Endothelial cell of umbilical vein (primary cell): ENCODE data around the gene HSD17B11. TPM values are rescaled to one million over a fixed set of nuclear protein-coding genes. Genes with fewer than 3 reads are reported as not detected.

Source experiments
- BruUV-seq: library from RNA; stranded (reverse); fragments of 400-500 nt; replicated peaks from 2 replicates; lab custom pipeline; 2021; lab: Mats Ljungman, UMichigan
- CTCF ChIA-PET: fragments of 300-600, 350-600 bp; sonication (Branson Sonifier 250); formaldehyde crosslinking; loops from one replicate; lab custom pipeline; 2021; ENCODE audit warnings: antibody characterized with exemption, inconsistent platforms; lab: Charles Lee
- POLR2A ChIA-PET: fragments of 300-600, 350-600 bp; sonication (Branson Sonifier 250); formaldehyde crosslinking; loops from one replicate; lab custom pipeline; 2021; ENCODE audit warnings: antibody characterized with exemption, inconsistent platforms; lab: Charles Lee
- DNase-seq: peaks from one replicate; pipeline ENCODE4 v3.0.0-alpha.2; 2011; ENCODE audit warnings: low read depth, low spot score
- FAIRE-seq: peaks from 2 replicates; lab custom pipeline; 2011; peaks lifted over from hg19 to GRCh38; lab: Jason Lieb, UNC
- H2AFZ ChIP-seq: 2 replicates; pipeline ENCODE4 v1.6.0; 2012; ENCODE audit warnings: low read depth, low read length, control low read depth, inconsistent platforms
- H3K27ac ChIP-seq: 2 replicates; pipeline ENCODE4 v1.5.1; 2011; ENCODE audit warnings: low read depth, mild to moderate bottlenecking, control low read depth, low read length, moderate library complexity; ENCODE audit not compliant: insufficient read depth
- H3K27me3 ChIP-seq, 2 experiments: 2 replicates each; pipeline versions ENCODE4 v1.6.0 to v1.6.1; 2011; ENCODE audit warnings: low read length in 2 of 2, mixed read lengths in 1 of 2; ENCODE audit not compliant: control insufficient read depth in 2 of 2, insufficient read depth in 2 of 2
- H3K36me3 ChIP-seq, 2 experiments: 2 replicates in 1 of 2; 3 replicates in 1 of 2; pipeline ENCODE4 v1.5.1; 2011; ENCODE audit warnings: low read length in 2 of 2, mild to moderate bottlenecking in 1 of 2, moderate library complexity in 1 of 2; ENCODE audit not compliant: control insufficient read depth in 2 of 2, insufficient read depth in 2 of 2; ENCODE audit errors: extremely low read depth in 1 of 2
- H3K4me1 ChIP-seq: 3 replicates; pipeline ENCODE4 v1.5.1; 2011; ENCODE audit warnings: mild to moderate bottlenecking, low read length; ENCODE audit not compliant: control insufficient read depth, insufficient read depth; ENCODE audit errors: extremely low read depth
- H3K4me2 ChIP-seq: 2 replicates; pipeline ENCODE4 v1.6.1; 2011; ENCODE audit warnings: low read length, control low read depth, mixed read lengths; ENCODE audit not compliant: insufficient read depth
- H3K4me3 ChIP-seq, 3 experiments: fragments of 200-600 bp in 1 of 3; sonication (generic), shearing (Covaris generic) in 1 of 3; replicated peaks in 1 of 3; 2 replicates each; pipeline ENCODE4 v1.5.1; 2011 to 2016; ENCODE audit warnings: control low read depth in 3 of 3, low read length in 3 of 3, mild to moderate bottlenecking in 2 of 3, inconsistent platforms in 1 of 3, low read depth in 1 of 3, moderate library complexity in 1 of 3; ENCODE audit not compliant: insufficient read depth in 1 of 3
- H3K79me2 ChIP-seq: 2 replicates; pipeline ENCODE4 v1.6.0; 2012; ENCODE audit warnings: low read length, inconsistent platforms; ENCODE audit not compliant: control insufficient read depth, insufficient read depth
- H3K9ac ChIP-seq: replicated peaks from 2 replicates; pipeline ENCODE3; 2011; ENCODE audit warnings: low read length, control low read depth; ENCODE audit not compliant: insufficient read depth; ENCODE audit errors: extremely low read depth
- H3K9me1 ChIP-seq: replicated peaks from 3 replicates; pipeline ENCODE4 v1.6.0; 2011; ENCODE audit warnings: mild to moderate bottlenecking, low read length; ENCODE audit not compliant: control insufficient read depth, insufficient read depth; ENCODE audit errors: extremely low read depth
- H3K9me3 ChIP-seq: replicated peaks from 2 replicates; pipeline ENCODE4 v1.5.1; 2012; ENCODE audit warnings: low read length, inconsistent platforms; ENCODE audit not compliant: control insufficient read depth, insufficient read depth
- H4K20me1 ChIP-seq: replicated peaks from 2 replicates; pipeline ENCODE3; 2011; ENCODE audit warnings: mild to moderate bottlenecking, low read length; ENCODE audit not compliant: control insufficient read depth, insufficient read depth; ENCODE audit errors: extremely low read depth
- EZH2 ChIP-seq: IDR thresholded peaks from 2 replicates; pipeline ENCODE4 v1.6.1; 2012; ENCODE audit warnings: borderline replicate concordance, low read depth, mild to moderate bottlenecking, moderate library complexity, low read length, inconsistent platforms; ENCODE audit not compliant: severe bottlenecking
- FOS ChIP-seq: IDR thresholded peaks from 2 replicates; pipeline ENCODE4 v1.6.1; 2011; ENCODE audit warnings: mild to moderate bottlenecking, low read length, moderate library complexity, borderline replicate concordance; ENCODE audit not compliant: insufficient read depth
- GATA2 ChIP-seq: IDR thresholded peaks from 2 replicates; pipeline ENCODE4 v1.7.0; 2011; ENCODE audit warnings: low read depth, mild to moderate bottlenecking, moderate library complexity, mixed read lengths, low read length; ENCODE audit not compliant: insufficient read length, insufficient read depth
- JUN ChIP-seq: IDR thresholded peaks from 2 replicates; pipeline ENCODE4 v1.6.1; 2011; ENCODE audit warnings: borderline replicate concordance, low read depth; ENCODE audit not compliant: insufficient read length, insufficient read depth
- MAX ChIP-seq: IDR thresholded peaks from 2 replicates; pipeline ENCODE4 v1.6.1; 2011; ENCODE audit not compliant: insufficient read depth, insufficient read length
- MYC ChIP-seq: IDR thresholded peaks from one replicate; pipeline ENCODE4 v1.6.1; 2011; ENCODE audit warnings: mild to moderate bottlenecking, low read depth, low read length
- POLR2A ChIP-seq: IDR thresholded peaks from 2 replicates; pipeline ENCODE4 v1.6.1; 2012; ENCODE audit warnings: low read depth, mild to moderate bottlenecking, control low read depth, low read length
- POLR2AphosphoS5 ChIP-seq: IDR thresholded peaks from 2 replicates; pipeline ENCODE4 v1.6.1; 2012; ENCODE audit warnings: low read depth, mild to moderate bottlenecking, control low read depth, low read length, moderate library complexity; ENCODE audit not compliant: insufficient read depth
- dilution Hi-C: fragments of 300-500 bp; cut with MboI; formaldehyde crosslinking; loops from one replicate; pipeline ENCODE4 v1.15.0; 2019; ENCODE audit warnings: low sequenced_read_pairs; ENCODE audit not compliant: extremely low pct_ligation_motif_present
- intact Hi-C: fragments of 100-400 bp; cut with micrococcal nuclease; formaldehyde crosslinking; loops from one replicate; pipeline ENCODE4 v1.10.0; 2022
- polyA plus RNA-seq, 4 experiments: library from polyadenylated mRNA; depleted of rRNA in 3 of 4; stranded (reverse) in 3 of 4; unstranded in 1 of 4; fragments of >200 nt; gene quantifications; 2 replicates each; pipeline versions ENCODE4 v1.2.1 to v1.2.3, GENCODE V29; 2011 to 2012; ENCODE audit warnings: missing spikeins in 1 of 4
- total RNA-seq: library from RNA; stranded (reverse); gene quantifications from 2 replicates; pipeline ENCODE4 v1.2.3, GENCODE V29; 2021
- TF ChIP-seq, protein P1 (sequence below), 2 donors: IDR thresholded peaks; 1 replicate in 1 of 2; 2 replicates in 1 of 2; pipeline ENCODE4 v1.5.1; 2011; ENCODE audit warnings: low read length in 2 of 2, mild to moderate bottlenecking in 2 of 2, moderate library complexity in 2 of 2, control low read depth in 1 of 2, inconsistent platforms in 1 of 2, low read depth in 1 of 2; ENCODE audit not compliant: insufficient read depth in 1 of 2; ENCODE audit errors: extremely low read depth in 1 of 2

Gene HSD17B11
- total and polyA plus RNA-seq, 2 donors (not counting 3 experiments of a cell fraction or from before 2014, with no cell fraction given): 10.7 to 21.1 TPM

DNA sequence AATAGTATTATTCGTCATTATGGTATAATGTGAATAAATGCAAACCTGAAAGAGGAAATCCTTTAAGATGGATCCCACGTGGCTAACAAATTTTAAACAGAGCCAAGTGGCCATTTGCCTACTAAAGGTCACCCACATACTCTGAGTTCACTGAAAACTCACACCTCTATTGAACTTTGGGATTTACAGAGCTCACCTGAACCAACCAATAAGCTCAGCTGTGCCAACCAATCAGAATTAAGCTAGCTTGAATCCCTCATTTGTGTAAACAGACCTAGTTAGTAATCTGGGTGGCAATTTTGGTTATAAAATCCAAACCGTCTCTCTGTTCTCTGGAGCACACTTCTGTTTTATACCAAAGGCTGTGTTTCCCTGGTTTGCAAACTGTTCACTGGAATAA is 26.0 kb upstream of the HSD17B11 start:
- ChIA-PET CTCF (interaction anchor here (1.1 to 1.7 kb wide), 2 partner anchors 13 to 35 kb away, joined by 3 to 7 read pairs; no protein-coding TSS in a partner anchor), POLR2A (no interaction called here)
- Histone ChIP-seq H3K36me3 (no peaks in the 10 kb centered on the region), H3K4me3 (no peak overlapping the region), H4K20me1 (no peaks in the 10 kb centered on the region), H3K27me3 (peaks cover 0 to 2% of the 10 kb centered on the region in 2 experiments), H3K9me1 (no peaks in the 10 kb centered on the region), H3K4me2 (no peak overlapping the region), H3K9ac (no peak overlapping the region), H3K9me3 (no peaks in the 10 kb centered on the region), H3K79me2 (no peaks in the 10 kb centered on the region), H3K4me1 (peaks cover 6% of the 10 kb centered on the region), H2AFZ (no peak overlapping the region), H3K27ac (no peak overlapping the region)
- dilution Hi-C loops (no loop called here), intact Hi-C loops (no loop called here)
- no TSS peak for BruUV-seq
- FAIRE-seq (no peak), DNase-seq (no peak)
- TF ChIP-seq POLR2AphosphoS5 (no peak), MYC (no peak), EZH2 (no peak), POLR2A (no peak), GATA2 (no peak), JUN (no peak), MAX (no peak), FOS (no peak)
- TF ChIP-seq, protein P1, sequence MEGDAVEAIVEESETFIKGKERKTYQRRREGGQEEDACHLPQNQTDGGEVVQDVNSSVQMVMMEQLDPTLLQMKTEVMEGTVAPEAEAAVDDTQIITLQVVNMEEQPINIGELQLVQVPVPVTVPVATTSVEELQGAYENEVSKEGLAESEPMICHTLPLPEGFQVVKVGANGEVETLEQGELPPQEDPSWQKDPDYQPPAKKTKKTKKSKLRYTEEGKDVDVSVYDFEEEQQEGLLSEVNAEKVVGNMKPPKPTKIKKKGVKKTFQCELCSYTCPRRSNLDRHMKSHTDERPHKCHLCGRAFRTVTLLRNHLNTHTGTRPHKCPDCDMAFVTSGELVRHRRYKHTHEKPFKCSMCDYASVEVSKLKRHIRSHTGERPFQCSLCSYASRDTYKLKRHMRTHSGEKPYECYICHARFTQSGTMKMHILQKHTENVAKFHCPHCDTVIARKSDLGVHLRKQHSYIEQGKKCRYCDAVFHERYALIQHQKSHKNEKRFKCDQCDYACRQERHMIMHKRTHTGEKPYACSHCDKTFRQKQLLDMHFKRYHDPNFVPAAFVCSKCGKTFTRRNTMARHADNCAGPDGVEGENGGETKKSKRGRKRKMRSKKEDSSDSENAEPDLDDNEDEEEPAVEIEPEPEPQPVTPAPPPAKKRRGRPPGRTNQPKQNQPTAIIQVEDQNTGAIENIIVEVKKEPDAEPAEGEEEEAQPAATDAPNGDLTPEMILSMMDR (IDR thresholded peaks at IDR 0.05; ENCODE audit: extremely low read depth in 1 of 2, insufficient read depth in 1 of 2, low read depth in 1 of 2, low read length in 2 of 2): no peak
